ENCODE data around the gene PF4V1.

Gene PF4V1

DNA sequence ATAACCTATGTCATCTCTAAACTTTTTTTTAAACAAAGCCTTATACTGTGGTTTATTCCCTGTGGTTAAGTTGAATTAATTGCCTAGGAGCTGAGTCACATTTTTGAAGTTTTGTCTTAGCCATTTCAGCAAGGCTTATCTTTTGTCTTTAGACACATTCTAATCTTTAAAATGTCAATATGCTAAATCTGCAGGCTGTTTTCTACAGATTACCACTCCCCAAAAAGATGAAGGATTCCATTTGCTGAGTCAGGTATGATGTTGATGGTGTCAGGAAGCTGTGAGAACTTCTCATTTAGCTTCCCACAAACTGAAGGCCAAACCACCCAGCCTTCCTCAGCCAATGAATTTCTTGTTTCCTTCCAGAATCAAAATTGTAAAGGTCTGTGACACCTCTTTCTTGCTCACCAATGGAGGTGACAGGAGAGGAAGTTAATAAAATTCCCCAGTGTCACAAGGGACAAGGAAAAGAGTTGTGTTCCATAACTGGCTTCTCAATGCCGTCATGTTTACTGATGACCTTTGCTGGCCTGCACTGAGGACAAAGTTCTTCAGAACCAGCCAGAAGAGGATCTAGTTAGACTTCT is 20.4 kb upstream of the PF4V1 start:
- TF ChIP-seq SIN3A (IDR thresholded peaks at IDR 0.05; ENCODE audit: borderline replicate concordance, insufficient read depth, low read length) (no peak), FOXP2 (optimal IDR thresholded peaks at IDR 0.05; ENCODE audit: borderline replicate concordance, extremely low read depth, extremely low read length, insufficient read depth) (no peak), POLR2AphosphoS5 (IDR thresholded peaks at IDR 0.05; ENCODE audit: low read depth, low read length) (no peak), TAF1 (IDR thresholded peaks at IDR 0.05; ENCODE audit: borderline replicate concordance, insufficient read depth, low read length) (no peak)
- TF ChIP-seq, protein P1, sequence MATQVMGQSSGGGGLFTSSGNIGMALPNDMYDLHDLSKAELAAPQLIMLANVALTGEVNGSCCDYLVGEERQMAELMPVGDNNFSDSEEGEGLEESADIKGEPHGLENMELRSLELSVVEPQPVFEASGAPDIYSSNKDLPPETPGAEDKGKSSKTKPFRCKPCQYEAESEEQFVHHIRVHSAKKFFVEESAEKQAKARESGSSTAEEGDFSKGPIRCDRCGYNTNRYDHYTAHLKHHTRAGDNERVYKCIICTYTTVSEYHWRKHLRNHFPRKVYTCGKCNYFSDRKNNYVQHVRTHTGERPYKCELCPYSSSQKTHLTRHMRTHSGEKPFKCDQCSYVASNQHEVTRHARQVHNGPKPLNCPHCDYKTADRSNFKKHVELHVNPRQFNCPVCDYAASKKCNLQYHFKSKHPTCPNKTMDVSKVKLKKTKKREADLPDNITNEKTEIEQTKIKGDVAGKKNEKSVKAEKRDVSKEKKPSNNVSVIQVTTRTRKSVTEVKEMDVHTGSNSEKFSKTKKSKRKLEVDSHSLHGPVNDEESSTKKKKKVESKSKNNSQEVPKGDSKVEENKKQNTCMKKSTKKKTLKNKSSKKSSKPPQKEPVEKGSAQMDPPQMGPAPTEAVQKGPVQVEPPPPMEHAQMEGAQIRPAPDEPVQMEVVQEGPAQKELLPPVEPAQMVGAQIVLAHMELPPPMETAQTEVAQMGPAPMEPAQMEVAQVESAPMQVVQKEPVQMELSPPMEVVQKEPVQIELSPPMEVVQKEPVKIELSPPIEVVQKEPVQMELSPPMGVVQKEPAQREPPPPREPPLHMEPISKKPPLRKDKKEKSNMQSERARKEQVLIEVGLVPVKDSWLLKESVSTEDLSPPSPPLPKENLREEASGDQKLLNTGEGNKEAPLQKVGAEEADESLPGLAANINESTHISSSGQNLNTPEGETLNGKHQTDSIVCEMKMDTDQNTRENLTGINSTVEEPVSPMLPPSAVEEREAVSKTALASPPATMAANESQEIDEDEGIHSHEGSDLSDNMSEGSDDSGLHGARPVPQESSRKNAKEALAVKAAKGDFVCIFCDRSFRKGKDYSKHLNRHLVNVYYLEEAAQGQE (IDR thresholded peaks at IDR 0.05; ENCODE audit: insufficient read depth in 1 of 2, low read depth in 2 of 2, low read length in 2 of 2) = no peak

DNA sequence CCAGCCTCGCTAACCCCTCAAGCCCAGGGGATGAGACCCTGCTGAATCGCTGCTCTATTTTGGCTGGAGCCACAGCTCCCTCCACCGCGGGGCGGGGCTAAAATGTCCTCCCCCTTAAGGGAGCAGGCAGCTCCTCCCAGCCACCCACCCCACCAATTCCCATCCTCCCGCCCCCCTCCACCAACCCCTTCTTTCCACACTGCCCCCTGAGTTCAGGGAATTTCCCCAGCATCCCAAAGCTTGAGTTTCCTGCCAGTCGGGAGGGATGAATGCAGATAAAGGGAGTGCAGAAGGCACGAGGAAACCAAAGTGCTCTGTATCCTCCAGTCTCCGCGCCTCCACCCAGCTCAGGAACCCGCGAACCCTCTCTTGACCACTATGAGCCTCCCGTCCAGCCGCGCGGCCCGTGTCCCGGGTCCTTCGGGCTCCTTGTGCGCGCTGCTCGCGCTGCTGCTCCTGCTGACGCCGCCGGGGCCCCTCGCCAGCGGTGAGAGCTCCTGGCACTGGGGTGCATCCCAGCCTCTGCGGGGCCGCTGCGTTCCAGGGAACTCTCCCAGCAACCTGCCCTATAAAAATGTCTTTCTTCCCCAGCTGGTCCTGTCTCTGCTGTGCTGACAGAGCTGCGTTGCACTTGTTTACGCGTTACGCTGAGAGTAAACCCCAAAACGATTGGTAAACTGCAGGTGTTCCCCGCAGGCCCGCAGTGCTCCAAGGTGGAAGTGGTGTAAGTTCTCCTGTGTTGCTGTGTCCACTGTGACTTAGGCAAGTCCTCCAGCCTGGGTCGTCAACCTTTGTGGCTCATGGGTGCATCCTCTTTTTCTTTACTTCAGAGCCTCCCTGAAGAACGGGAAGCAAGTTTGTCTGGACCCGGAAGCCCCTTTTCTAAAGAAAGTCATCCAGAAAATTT is 16.5 kb upstream of the PF4V1 start, which contains the start of gene CXCL6:
CXCL6 (plus strand) TSS at position 306 of the 907 bp plus-strand sequence; CDS start at position 379, 73 bp downstream.
- TF ChIP-seq FOXP2 (optimal IDR thresholded peaks at IDR 0.05; ENCODE audit: borderline replicate concordance, extremely low read depth, extremely low read length, insufficient read depth) (no peak), SIN3A (IDR thresholded peaks at IDR 0.05; ENCODE audit: borderline replicate concordance, insufficient read depth, low read length) (no peak), TAF1 (IDR thresholded peaks at IDR 0.05; ENCODE audit: borderline replicate concordance, insufficient read depth, low read length) (no peak), POLR2AphosphoS5 (IDR thresholded peaks at IDR 0.05; ENCODE audit: low read depth, low read length) (no peak)
- TF ChIP-seq, protein P1 (IDR thresholded peaks at IDR 0.05; ENCODE audit: insufficient read depth in 1 of 2, low read depth in 2 of 2, low read length in 2 of 2) = no peak

DNA sequence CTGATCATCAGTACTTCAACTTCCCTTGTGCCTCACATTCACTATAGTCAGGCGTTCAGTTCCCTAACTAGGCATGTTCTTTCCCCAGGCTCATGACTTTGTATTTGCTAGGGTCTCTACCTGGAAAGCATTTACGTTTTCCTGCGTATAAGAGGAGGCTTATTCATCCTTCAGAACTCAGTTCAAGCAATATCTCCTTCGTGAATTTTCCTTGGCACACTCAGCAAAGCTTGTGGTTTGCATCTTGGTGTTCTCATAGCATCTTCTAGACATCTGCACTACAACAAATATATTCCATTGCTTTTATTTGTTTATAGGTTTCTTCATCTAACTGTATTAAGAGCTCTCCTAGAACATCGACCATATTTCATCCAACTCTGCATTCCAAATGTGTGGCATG is 14.0 kb upstream of the PF4V1 start:
- no peak for TF ChIP-seq TAF1 (IDR thresholded peaks at IDR 0.05; ENCODE audit: borderline replicate concordance, insufficient read depth, low read length)

DNA sequence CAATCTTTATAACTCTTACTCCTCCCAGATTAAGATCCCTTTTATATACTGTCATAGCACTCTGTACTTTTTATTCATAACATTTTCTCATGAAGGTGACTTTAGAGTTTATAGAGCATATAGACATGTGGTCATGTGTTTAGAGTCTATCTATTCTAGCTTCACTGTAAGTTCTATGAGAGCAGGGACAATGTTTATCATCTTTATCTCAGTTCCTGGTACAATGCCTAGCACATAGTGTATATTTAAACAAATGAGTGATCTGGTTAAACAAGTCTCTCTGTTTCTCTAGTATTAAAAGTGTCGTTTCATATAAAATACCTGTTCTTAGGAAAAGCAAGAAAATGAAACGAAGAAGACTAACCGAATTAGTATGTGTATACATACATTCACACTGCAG is 13.4 kb upstream of the PF4V1 start:
- no peak for TF ChIP-seq TAF1 (IDR thresholded peaks at IDR 0.05; ENCODE audit: borderline replicate concordance, insufficient read depth, low read length)
- TF ChIP-seq POLR2AphosphoS5 (IDR thresholded peaks at IDR 0.05; ENCODE audit: low read depth, low read length) = no peak
- no peak for TF ChIP-seq FOXP2 (optimal IDR thresholded peaks at IDR 0.05; ENCODE audit: borderline replicate concordance, extremely low read depth, extremely low read length, insufficient read depth)
- TF ChIP-seq, protein P1 (IDR thresholded peaks at IDR 0.05; ENCODE audit: insufficient read depth in 1 of 2, low read depth in 2 of 2, low read length in 2 of 2) = no peak
- TF ChIP-seq SIN3A (IDR thresholded peaks at IDR 0.05; ENCODE audit: borderline replicate concordance, insufficient read depth, low read length) = no peak

DNA sequence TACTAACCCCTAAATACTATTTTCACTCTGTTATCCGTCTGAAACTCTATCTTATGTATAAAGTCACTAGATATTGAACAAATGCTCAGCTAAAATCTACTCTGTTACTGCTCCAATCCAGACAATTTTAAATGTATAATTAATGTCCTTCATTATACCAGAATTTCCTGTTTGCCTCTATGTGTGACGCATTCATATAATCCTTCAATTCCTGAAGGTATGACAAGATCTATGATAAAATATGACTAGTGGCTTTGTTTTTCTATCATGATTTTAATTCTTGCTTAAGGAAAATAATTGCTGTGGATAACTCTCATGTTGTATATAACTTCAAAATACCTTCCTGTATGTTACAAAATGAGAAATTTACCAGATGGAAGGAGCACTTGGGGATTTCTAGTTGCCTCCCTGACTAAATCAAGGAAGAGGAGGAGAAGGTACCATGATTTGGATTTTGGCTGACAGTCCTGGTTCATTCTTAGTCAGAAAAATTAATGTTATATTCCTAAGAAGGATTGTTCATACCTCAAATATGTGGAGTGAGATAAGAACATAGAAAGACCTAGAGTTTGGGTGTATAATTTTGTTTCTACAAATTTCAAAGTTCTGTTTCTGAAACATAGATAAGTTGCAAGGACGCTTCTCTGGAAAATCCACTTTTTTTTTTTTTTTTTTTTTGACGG is 11.7 kb upstream of the PF4V1 start:
- TF ChIP-seq FOXP2 (optimal IDR thresholded peaks at IDR 0.05; ENCODE audit: borderline replicate concordance, extremely low read depth, extremely low read length, insufficient read depth) = no peak
- no peak for TF ChIP-seq POLR2AphosphoS5 (IDR thresholded peaks at IDR 0.05; ENCODE audit: low read depth, low read length)
- TF ChIP-seq SIN3A (IDR thresholded peaks at IDR 0.05; ENCODE audit: borderline replicate concordance, insufficient read depth, low read length) = no peak
- no peak for TF ChIP-seq TAF1 (IDR thresholded peaks at IDR 0.05; ENCODE audit: borderline replicate concordance, insufficient read depth, low read length)
- TF ChIP-seq, protein P1 (IDR thresholded peaks at IDR 0.05; ENCODE audit: insufficient read depth in 1 of 2, low read depth in 2 of 2, low read length in 2 of 2) = no peak

All from PFSK-1 (cell line).